ENCODE data around the gene PSORS1C1. TPM values are rescaled to one million over a fixed set of nuclear protein-coding genes. Genes with fewer than 3 reads are reported as not detected.
"Not testable (repeated sequence)": the region's sequence is repeated elsewhere in the genome, so short reads cannot be mapped to it uniquely, and the experiment has no call there.

Gene PSORS1C1
- polyA plus RNA-seq, 4 donors, result 0.19 to 40.5 (median 19.6) TPM

GRCh38 chr6:31169858-31170599 is 55.4 kb downstream of the PSORS1C1 start:
- not testable (repeated sequence) for H3K4me3 ChIP-seq (ENCODE audit: low read depth in 1 of 3, low read length in 3 of 3); H3K27me3 ChIP-seq (ENCODE audit: control insufficient read depth in 3 of 3, insufficient read depth in 3 of 3, low read length in 3 of 3); H3K9me3 ChIP-seq (ENCODE audit: control insufficient read depth in 2 of 2, insufficient read depth in 1 of 2, low read depth in 1 of 2, low read length in 1 of 2); H3K27ac ChIP-seq (ENCODE audit: low read depth in 1 of 3, low read length in 2 of 3); DNase-seq; H3K4me1 ChIP-seq (ENCODE audit: control insufficient read depth in 3 of 3, insufficient read depth in 2 of 3, low read depth in 1 of 3, low read length in 2 of 3); H3K36me3 ChIP-seq (ENCODE audit: control insufficient read depth in 3 of 3, insufficient read depth in 2 of 3, low read depth in 1 of 3, low read length in 3 of 3); FAIRE-seq
- 67 to 89% (median 88%) methylated on average over 19 to 23 of the region's 23 CpGs for WGBS, 3 donors

GRCh38 chr6:31170600-31170881 is 55.9 kb downstream of the PSORS1C1 start, which contains the start of gene POU5F1:
POU5F1 (minus strand) TSS chr6:31170682; CDS start chr6:31170620, 62 bp downstream.
- FAIRE-seq (no peak), DNase-seq (no peak)
- Histone ChIP-seq H3K4me3 (ENCODE audit: low read depth in 1 of 3, low read length in 3 of 3) (no peak within 1 kb of the TSS), H3K36me3 (ENCODE audit: control insufficient read depth in 3 of 3, insufficient read depth in 2 of 3, low read depth in 1 of 3, low read length in 3 of 3) (no peaks in the 10 kb centered on the region), H3K27ac (ENCODE audit: low read depth in 1 of 3, low read length in 2 of 3) (no peak within 1 kb of the TSS), H3K4me1 (ENCODE audit: control insufficient read depth in 3 of 3, insufficient read depth in 2 of 3, low read depth in 1 of 3, low read length in 2 of 3) (no peaks in the 10 kb centered on the region), H3K9me3 (ENCODE audit: control insufficient read depth in 2 of 2, insufficient read depth in 1 of 2, low read depth in 1 of 2, low read length in 1 of 2) (no peaks in the 10 kb centered on the region), H3K27me3 (ENCODE audit: control insufficient read depth in 3 of 3, insufficient read depth in 3 of 3, low read length in 3 of 3) (peaks cover 0 to 6% (median 0%) of the 10 kb centered on the region in 3 donors)
- 66 to 93% (median 89%) methylated on average over 9 of the region's 9 CpGs for WGBS, 3 donors

- no peak for FAIRE-seq
- Histone ChIP-seq H3K27ac (ENCODE audit: low read depth in 1 of 3, low read length in 2 of 3) (no peak overlapping the region), H3K9me3 (ENCODE audit: control insufficient read depth in 2 of 2, insufficient read depth in 1 of 2, low read depth in 1 of 2, low read length in 1 of 2) (no peaks in the 10 kb centered on the region), H3K4me1 (ENCODE audit: control insufficient read depth in 3 of 3, insufficient read depth in 2 of 3, low read depth in 1 of 3, low read length in 2 of 3) (no peaks in the 10 kb centered on the region), H3K4me3 (ENCODE audit: low read depth in 1 of 3, low read length in 3 of 3) (no peak overlapping the region), H3K36me3 (ENCODE audit: control insufficient read depth in 3 of 3, insufficient read depth in 2 of 3, low read depth in 1 of 3, low read length in 3 of 3) (no peaks in the 10 kb centered on the region), H3K27me3 (ENCODE audit: control insufficient read depth in 3 of 3, insufficient read depth in 3 of 3, low read length in 3 of 3) (peaks cover 0 to 6% (median 0%) of the 10 kb centered on the region in 3 donors)
- no peak for DNase-seq
- WGBS, 3 donors, result 85 to 93% (median 87%) methylated on average over 10 of the region's 10 CpGs
These were observed 56.5 kb downstream of the PSORS1C1 start for GRCh38 chr6:31170987-31171671.

GRCh38 chr6:31171931-31172905 is 57.6 kb downstream of the PSORS1C1 start:
- no peak overlapping the region for H3K4me3 ChIP-seq (ENCODE audit: low read depth in 1 of 3, low read length in 3 of 3)
- no peaks in the 10 kb centered on the region for H3K36me3 ChIP-seq (ENCODE audit: control insufficient read depth in 3 of 3, insufficient read depth in 2 of 3, low read depth in 1 of 3, low read length in 3 of 3)
- WGBS, 3 donors, result 62 to 87% (median 80%) methylated on average over 16 of the region's 16 CpGs
- no peak overlapping the region for H3K27ac ChIP-seq (ENCODE audit: low read depth in 1 of 3, low read length in 2 of 3)
- DNase-seq, result no peak
- H3K27me3 ChIP-seq (ENCODE audit: control insufficient read depth in 3 of 3, insufficient read depth in 3 of 3, low read length in 3 of 3), result peaks cover 0 to 6% (median 0%) of the 10 kb centered on the region in 3 donors
- H3K9me3 ChIP-seq (ENCODE audit: control insufficient read depth in 2 of 2, insufficient read depth in 1 of 2, low read depth in 1 of 2, low read length in 1 of 2), result no peaks in the 10 kb centered on the region
- no peaks in the 10 kb centered on the region for H3K4me1 ChIP-seq (ENCODE audit: control insufficient read depth in 3 of 3, insufficient read depth in 2 of 3, low read depth in 1 of 3, low read length in 2 of 3)
- no peak for FAIRE-seq

GRCh38 chr6:31172973-31173384 is 58.4 kb downstream of the PSORS1C1 start:
- Histone ChIP-seq H3K4me3 (ENCODE audit: low read depth in 1 of 3, low read length in 3 of 3) (no peak overlapping the region), H3K27ac (ENCODE audit: low read depth in 1 of 3, low read length in 2 of 3) (no peak overlapping the region), H3K9me3 (ENCODE audit: control insufficient read depth in 2 of 2, insufficient read depth in 1 of 2, low read depth in 1 of 2, low read length in 1 of 2) (no peaks in the 10 kb centered on the region), H3K27me3 (ENCODE audit: control insufficient read depth in 3 of 3, insufficient read depth in 3 of 3, low read length in 3 of 3) (peaks cover 0 to 6% (median 0%) of the 10 kb centered on the region in 3 donors), H3K36me3 (ENCODE audit: control insufficient read depth in 3 of 3, insufficient read depth in 2 of 3, low read depth in 1 of 3, low read length in 3 of 3) (no peaks in the 10 kb centered on the region), H3K4me1 (ENCODE audit: control insufficient read depth in 3 of 3, insufficient read depth in 2 of 3, low read depth in 1 of 3, low read length in 2 of 3) (no peaks in the 10 kb centered on the region)
- 76 to 79% (median 76%) methylated on average over 4 to 5 of the region's 5 CpGs for WGBS, 3 donors
- no peak for DNase-seq
- no peak for FAIRE-seq

- no peaks in the 10 kb centered on the region for H3K4me1 ChIP-seq (ENCODE audit: control insufficient read depth in 3 of 3, insufficient read depth in 2 of 3, low read depth in 1 of 3, low read length in 2 of 3)
- H3K4me3 ChIP-seq (ENCODE audit: low read depth in 1 of 3, low read length in 3 of 3), result no peak overlapping the region
These were observed 58.8 kb downstream of the PSORS1C1 start for GRCh38 chr6:31173406-31173805.

GRCh38 chr6:31174378-31174777 is 59.8 kb downstream of the PSORS1C1 start:
- Histone ChIP-seq H3K27me3 (ENCODE audit: control insufficient read depth in 3 of 3, insufficient read depth in 3 of 3, low read length in 3 of 3) (peaks cover 0 to 6% (median 0%) of the 10 kb centered on the region in 3 donors), H3K36me3 (ENCODE audit: control insufficient read depth in 3 of 3, insufficient read depth in 2 of 3, low read depth in 1 of 3, low read length in 3 of 3) (no peaks in the 10 kb centered on the region), H3K4me1 (ENCODE audit: control insufficient read depth in 3 of 3, insufficient read depth in 2 of 3, low read depth in 1 of 3, low read length in 2 of 3) (peaks cover 0 to 4% (median 2%) of the 10 kb centered on the region in 3 donors), H3K27ac (ENCODE audit: low read depth in 1 of 3, low read length in 2 of 3) (no peak overlapping the region), H3K4me3 (ENCODE audit: low read depth in 1 of 3, low read length in 3 of 3) (no peak overlapping the region), H3K9me3 (ENCODE audit: control insufficient read depth in 2 of 2, insufficient read depth in 1 of 2, low read depth in 1 of 2, low read length in 1 of 2) (no peaks in the 10 kb centered on the region)
- 85 to 86% (median 86%) methylated on average over 5 of the region's 5 CpGs for WGBS, 3 donors
- FAIRE-seq, result no peak
- no peak for DNase-seq

More at GRCh38 chr6:31173406-31173805, 58.8 kb downstream of the PSORS1C1 start:
- Histone ChIP-seq H3K9me3 (ENCODE audit: control insufficient read depth in 2 of 2, insufficient read depth in 1 of 2, low read depth in 1 of 2, low read length in 1 of 2) (no peaks in the 10 kb centered on the region), H3K27ac (ENCODE audit: low read depth in 1 of 3, low read length in 2 of 3) (no peak overlapping the region), H3K36me3 (ENCODE audit: control insufficient read depth in 3 of 3, insufficient read depth in 2 of 3, low read depth in 1 of 3, low read length in 3 of 3) (no peaks in the 10 kb centered on the region), H3K27me3 (ENCODE audit: control insufficient read depth in 3 of 3, insufficient read depth in 3 of 3, low read length in 3 of 3) (peaks cover 0 to 6% (median 0%) of the 10 kb centered on the region in 3 donors)
- DNase-seq (no peak), FAIRE-seq (no peak)
- 72 to 74% (median 73%) methylated on average over 3 of the region's 3 CpGs for WGBS, 3 donors

GRCh38 chr6:31175971-31176370 is 61.4 kb downstream of the PSORS1C1 start:
- H3K36me3 ChIP-seq (ENCODE audit: control insufficient read depth in 3 of 3, insufficient read depth in 2 of 3, low read depth in 1 of 3, low read length in 3 of 3), result no peaks in the 10 kb centered on the region
- DNase-seq (no peak), FAIRE-seq (no peak)
- H3K4me1 ChIP-seq (ENCODE audit: control insufficient read depth in 3 of 3, insufficient read depth in 2 of 3, low read depth in 1 of 3, low read length in 2 of 3), result peaks cover 0 to 4% (median 2%) of the 10 kb centered on the region in 3 donors
- H3K9me3 ChIP-seq (ENCODE audit: control insufficient read depth in 2 of 2, insufficient read depth in 1 of 2, low read depth in 1 of 2, low read length in 1 of 2), result no peaks in the 10 kb centered on the region
- H3K4me3 ChIP-seq (ENCODE audit: low read depth in 1 of 3, low read length in 3 of 3), result no peak overlapping the region
- H3K27me3 ChIP-seq (ENCODE audit: control insufficient read depth in 3 of 3, insufficient read depth in 3 of 3, low read length in 3 of 3), result peaks cover 0 to 3% (median 0%) of the 10 kb centered on the region in 3 donors
- H3K27ac ChIP-seq (ENCODE audit: low read depth in 1 of 3, low read length in 2 of 3), result no peak overlapping the region
- 74 to 79% (median 78%) methylated on average over 3 of the region's 3 CpGs for WGBS, 3 donors
